ENCODE results near the gene MTR.

MTR gene

DNA sequence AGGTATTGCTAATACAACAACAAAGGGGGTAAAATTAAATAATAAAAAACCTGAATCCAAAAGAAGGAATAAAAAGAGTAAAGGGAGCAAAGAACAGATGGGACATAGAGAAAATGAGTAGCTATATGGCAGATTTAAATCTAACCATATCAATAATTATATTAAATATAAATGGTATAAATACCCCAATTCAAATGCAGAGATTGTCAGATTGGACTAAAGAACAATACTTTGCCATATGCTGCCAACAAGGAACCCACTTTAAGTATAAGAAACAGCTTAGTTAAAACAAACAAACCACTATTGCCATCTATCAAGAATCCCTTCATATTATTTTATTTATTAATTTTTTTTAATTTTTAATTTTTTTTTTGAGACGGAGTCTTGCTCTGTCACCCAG lies 122.4 kb downstream of the MTR start:
- H3F3A ChIP-seq (ENCODE audit: insufficient read depth), result no peaks in the 10 kb centered on the region
- no peaks in the 10 kb centered on the region for H3K36me3 ChIP-seq (ENCODE audit: low read length)
- no peaks in the 10 kb centered on the region for H3K79me2 ChIP-seq (ENCODE audit: insufficient read depth, low read length)
- H3K27me3 ChIP-seq (ENCODE audit: low read length), result no peaks in the 10 kb centered on the region
- H4K20me1 ChIP-seq (ENCODE audit: low read depth, low read length), result no peaks in the 10 kb centered on the region
- no peak overlapping the region for H2AFZ ChIP-seq (ENCODE audit: low read depth, low read length, severe bottlenecking)
- no peak for TF ChIP-seq EZH2phosphoT487 (conservative IDR thresholded peaks at IDR 0.05; ENCODE audit: low read length)
- no peak for TF ChIP-seq CTCF (IDR thresholded peaks at IDR 0.05; ENCODE audit: insufficient read depth, low read length, poor library complexity, severe bottlenecking)
- no peak overlapping the region for H3K4me2 ChIP-seq (ENCODE audit: low read depth, low read length, poor library complexity, severe bottlenecking)
- no peak overlapping the region for H3K27ac ChIP-seq (ENCODE audit: low read depth, low read length)
- H3K9ac ChIP-seq (ENCODE audit: low read length), result no peak overlapping the region
- H3K9me2 ChIP-seq (replicated peaks; ENCODE audit: insufficient read depth, low read length), result no peaks in the 10 kb centered on the region
- no peaks in the 10 kb centered on the region for H3K9me3 ChIP-seq (ENCODE audit: insufficient read depth, low read length)
- H3K4me3 ChIP-seq (ENCODE audit: insufficient read depth, low read length, poor library complexity, severe bottlenecking), result no peak overlapping the region

- Histone ChIP-seq H3K4me2 (ENCODE audit: low read depth, low read length, poor library complexity, severe bottlenecking) (no peak overlapping the region), H3K27ac (ENCODE audit: low read depth, low read length) (no peak overlapping the region), H3K79me2 (ENCODE audit: insufficient read depth, low read length) (no peaks in the 10 kb centered on the region), H3F3A (ENCODE audit: insufficient read depth) (no peaks in the 10 kb centered on the region), H3K4me3 (ENCODE audit: insufficient read depth, low read length, poor library complexity, severe bottlenecking) (no peak overlapping the region), H3K9me3 (ENCODE audit: insufficient read depth, low read length) (no peaks in the 10 kb centered on the region), H4K20me1 (ENCODE audit: low read depth, low read length) (no peaks in the 10 kb centered on the region), H2AFZ (ENCODE audit: low read depth, low read length, severe bottlenecking) (no peak overlapping the region), H3K9me2 (replicated peaks; ENCODE audit: insufficient read depth, low read length) (no peaks in the 10 kb centered on the region), H3K27me3 (ENCODE audit: low read length) (no peaks in the 10 kb centered on the region; the same call in 1 of the 2 replicates), H3K36me3 (ENCODE audit: low read length) (no peaks in the 10 kb centered on the region), H3K9ac (ENCODE audit: low read length) (no peak overlapping the region)
- TF ChIP-seq CTCF (IDR thresholded peaks at IDR 0.05; ENCODE audit: insufficient read depth, low read length, poor library complexity, severe bottlenecking), result no peak
- no peak for TF ChIP-seq EZH2phosphoT487 (conservative IDR thresholded peaks at IDR 0.05; ENCODE audit: low read length)
Observed at GRCh38 chr1:236920286-236920894, 125.3 kb downstream of the MTR start.

DNA sequence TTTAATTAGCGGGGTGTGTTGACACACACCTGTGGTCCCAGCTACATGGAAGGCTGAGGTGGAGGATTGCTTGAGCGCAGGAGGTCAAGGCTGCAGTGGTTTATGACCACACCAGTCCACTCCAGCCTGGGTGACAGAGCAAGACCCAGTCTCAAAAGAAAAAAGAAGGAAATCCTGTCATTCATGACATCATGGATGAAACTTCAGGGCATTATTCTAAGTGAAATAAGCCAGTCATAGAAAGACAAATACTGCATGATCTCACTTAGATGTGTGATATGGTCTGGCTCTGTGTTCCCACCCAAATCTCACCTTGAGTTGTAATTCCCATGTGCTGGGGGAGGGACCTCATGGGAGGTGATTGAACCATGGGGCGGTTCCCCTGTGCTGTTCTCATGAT lies 126.5 kb downstream of the MTR start:
- TF ChIP-seq CTCF (IDR thresholded peaks at IDR 0.05; ENCODE audit: insufficient read depth, low read length, poor library complexity, severe bottlenecking) (no peak), EZH2phosphoT487 (conservative IDR thresholded peaks at IDR 0.05; ENCODE audit: low read length) (no peak)
- H3K79me2 ChIP-seq (ENCODE audit: insufficient read depth, low read length), result no peaks in the 10 kb centered on the region
- no peak overlapping the region for H3K4me3 ChIP-seq (ENCODE audit: insufficient read depth, low read length, poor library complexity, severe bottlenecking)
- H3K27me3 ChIP-seq (ENCODE audit: low read length), result no peaks in the 10 kb centered on the region; the same call in 1 of the 2 replicates
- no peaks in the 10 kb centered on the region for H3F3A ChIP-seq (ENCODE audit: insufficient read depth)
- H3K36me3 ChIP-seq (ENCODE audit: low read length), result no peaks in the 10 kb centered on the region
- H3K4me2 ChIP-seq (ENCODE audit: low read depth, low read length, poor library complexity, severe bottlenecking), result no peak overlapping the region
- no peak overlapping the region for H2AFZ ChIP-seq (ENCODE audit: low read depth, low read length, severe bottlenecking)
- H3K9ac ChIP-seq (ENCODE audit: low read length), result no peak overlapping the region
- no peaks in the 10 kb centered on the region for H4K20me1 ChIP-seq (ENCODE audit: low read depth, low read length)
- H3K9me2 ChIP-seq (replicated peaks; ENCODE audit: insufficient read depth, low read length), result no peaks in the 10 kb centered on the region
- no peaks in the 10 kb centered on the region for H3K9me3 ChIP-seq (ENCODE audit: insufficient read depth, low read length)
- H3K27ac ChIP-seq (ENCODE audit: low read depth, low read length), result no peak overlapping the region

Measured in SU-DHL-6 (cell line).